ENCODE results near the gene PPP2R3A.

Gene PPP2R3A

DNA sequence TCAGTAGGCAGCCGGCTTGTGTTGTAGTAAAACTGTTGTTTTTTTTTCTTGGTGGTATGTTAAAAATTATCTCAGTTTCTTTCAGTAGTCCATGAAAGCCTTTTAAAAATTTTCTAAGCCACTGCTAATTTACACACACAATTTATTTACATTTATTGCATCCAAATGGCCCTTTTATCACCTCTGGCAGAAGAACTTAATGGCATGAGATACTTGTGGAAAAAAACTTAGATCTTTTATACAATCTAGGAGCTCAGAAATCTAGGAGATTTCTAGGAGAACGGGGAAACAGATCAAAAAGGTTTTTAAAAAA, 1.4 kb downstream of the PPP2R3A start:
- in situ Hi-C loops (cut with HindIII; ENCODE audit: low sequenced_read_pairs) = no loop called here

DNA sequence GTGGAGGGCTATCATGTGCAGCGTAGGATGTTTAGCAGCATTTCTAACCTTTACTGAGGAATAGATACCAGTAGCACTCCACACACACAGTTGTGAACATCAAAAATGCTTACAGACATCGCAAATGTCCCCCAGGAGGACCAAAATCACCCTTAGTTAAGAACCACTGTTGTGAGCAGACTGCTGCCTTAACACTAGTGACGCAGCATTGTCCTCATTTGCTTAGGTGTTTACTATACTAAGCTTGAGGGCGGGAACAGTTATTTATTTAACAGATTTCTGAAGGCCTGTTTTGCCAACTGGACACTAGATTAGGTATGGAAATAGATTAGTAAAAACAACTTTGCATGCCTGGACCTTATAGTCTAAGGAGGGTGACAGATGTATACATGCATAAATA, 2.3 kb downstream of the PPP2R3A start:
- in situ Hi-C loops (cut with HindIII; ENCODE audit: low sequenced_read_pairs) = no loop called here

DNA sequence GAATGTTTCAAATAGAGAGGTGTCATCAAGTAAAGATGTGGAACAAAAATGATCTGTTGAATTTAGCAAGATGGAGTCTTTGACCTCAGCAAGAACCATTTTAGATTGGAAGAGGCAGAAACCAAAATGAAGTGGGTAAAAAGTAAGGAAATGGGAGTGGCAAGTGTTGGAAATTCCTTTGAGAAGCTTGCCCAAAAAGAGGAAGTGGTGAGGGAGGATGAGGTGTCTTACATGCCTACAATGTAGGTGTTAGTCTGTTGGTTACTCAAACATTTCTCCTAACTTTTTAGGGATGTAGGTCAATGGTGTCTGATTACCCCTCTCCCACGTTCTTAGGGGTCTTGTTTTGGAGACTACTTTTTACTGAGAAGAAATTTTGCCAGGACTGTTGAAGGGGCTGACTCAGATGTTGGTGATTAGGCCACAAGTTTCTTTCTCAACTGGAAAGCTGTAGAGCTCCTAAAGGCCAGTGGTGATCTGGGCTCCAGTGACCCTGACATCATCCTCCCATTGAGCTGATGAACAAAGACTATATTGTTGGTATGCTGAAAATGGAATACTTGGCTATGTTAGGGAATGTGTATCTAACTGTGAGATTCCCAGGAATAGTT, 5.1 kb downstream of the PPP2R3A start:
- in situ Hi-C loops (cut with HindIII; ENCODE audit: low sequenced_read_pairs) = no loop called here

DNA sequence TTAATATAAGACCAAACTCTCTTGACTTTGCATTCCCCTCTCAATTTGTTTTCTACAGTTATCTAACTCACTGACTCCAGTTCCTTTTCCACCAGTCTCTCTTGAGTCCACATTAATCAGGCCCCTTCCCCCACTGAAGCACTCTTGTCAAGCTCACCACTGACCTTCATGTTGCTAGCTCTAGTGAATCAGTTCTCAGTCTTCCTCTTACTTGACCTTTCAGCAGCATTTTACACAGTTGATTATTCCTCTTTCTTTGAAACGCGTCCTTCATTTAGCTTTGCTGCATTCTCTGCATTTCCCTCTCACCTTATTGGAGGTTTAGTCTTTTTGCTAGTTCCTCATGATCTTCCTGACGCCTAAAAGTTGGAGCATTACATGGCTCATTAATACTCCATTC, 8.3 kb downstream of the PPP2R3A start:
- in situ Hi-C loops (cut with HindIII; ENCODE audit: low sequenced_read_pairs) = no loop called here

- in situ Hi-C loops (cut with HindIII; ENCODE audit: low sequenced_read_pairs) = no loop called here
These were observed 9.5 kb downstream of the PPP2R3A start for GRCh38 chr3:135975053-135975452.

DNA sequence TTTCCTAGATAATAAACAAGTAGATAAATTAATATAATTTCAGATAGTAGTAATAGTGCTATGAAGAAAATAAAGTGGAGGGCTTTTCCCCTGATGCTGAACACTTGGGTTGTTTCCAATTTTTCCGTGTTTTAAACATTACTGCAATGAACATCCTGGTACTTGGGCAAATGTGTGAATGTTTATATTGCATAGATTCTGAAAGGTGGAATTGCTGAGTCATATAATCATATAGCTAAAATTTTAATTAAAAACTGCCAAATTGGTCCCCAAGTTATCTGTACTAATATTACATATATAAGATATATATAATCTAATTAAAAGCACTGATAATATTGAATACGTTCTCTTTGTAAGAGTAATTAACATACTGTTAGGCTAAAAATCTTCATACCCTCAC, 10.0 kb downstream of the PPP2R3A start:
- in situ Hi-C loops (cut with HindIII; ENCODE audit: low sequenced_read_pairs) = no loop called here

DNA sequence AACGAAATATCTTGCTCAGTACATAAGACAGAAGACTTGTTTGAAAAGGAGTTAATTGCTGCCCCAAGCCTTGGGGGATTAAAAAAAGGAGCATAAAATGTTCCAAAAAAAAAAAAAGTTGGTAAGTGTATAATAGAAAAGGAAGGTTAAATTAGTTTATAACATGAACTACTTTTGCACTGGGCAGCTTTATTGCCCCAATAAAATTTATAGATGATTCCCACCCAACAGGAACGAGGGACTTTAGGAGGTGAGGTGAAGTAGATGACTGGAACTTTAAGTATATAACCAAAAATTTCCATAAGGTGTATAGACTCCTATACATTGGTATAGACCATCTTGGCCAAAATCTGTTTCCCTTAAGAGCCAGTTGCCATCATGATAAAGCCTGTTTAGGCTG, 14.8 kb downstream of the PPP2R3A start:
- in situ Hi-C loops (cut with HindIII; ENCODE audit: low sequenced_read_pairs) = no loop called here

GRCh38 chr3:135981701-135982403, 16.3 kb downstream of the PPP2R3A start:
- in situ Hi-C loops (cut with HindIII; ENCODE audit: low sequenced_read_pairs) = no loop called here

- in situ Hi-C loops (cut with HindIII; ENCODE audit: low sequenced_read_pairs) = no loop called here
These were observed 16.9 kb downstream of the PPP2R3A start for GRCh38 chr3:135982404-135982761.

GRCh38 chr3:135982922-135983581, 17.5 kb downstream of the PPP2R3A start:
- in situ Hi-C loops (cut with HindIII; ENCODE audit: low sequenced_read_pairs) = no loop called here

GRCh38 chr3:135987661-135988060, 22.1 kb downstream of the PPP2R3A start:
- in situ Hi-C loops (cut with HindIII; ENCODE audit: low sequenced_read_pairs) = no loop called here

DNA sequence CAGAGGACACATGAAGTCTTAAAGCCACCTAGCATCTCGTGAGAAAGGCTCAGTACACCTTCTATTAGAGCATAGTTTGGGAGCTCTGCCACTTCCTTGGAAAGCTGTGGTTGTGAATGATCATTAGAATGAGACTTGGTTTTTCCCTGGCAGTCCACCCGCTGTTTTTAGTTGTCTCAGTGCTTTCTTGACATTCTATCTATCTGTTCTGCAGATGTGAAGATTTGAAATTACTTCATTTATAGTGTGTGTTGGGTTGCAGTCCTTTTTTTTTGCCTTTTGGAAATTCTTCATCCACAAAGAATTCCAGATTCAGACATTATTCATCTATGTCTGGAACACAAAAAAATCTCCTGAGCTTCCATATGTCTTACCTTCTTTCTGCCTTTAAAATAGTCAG, 23.7 kb downstream of the PPP2R3A start:
- in situ Hi-C loops (cut with HindIII; ENCODE audit: low sequenced_read_pairs) = no loop called here

DNA sequence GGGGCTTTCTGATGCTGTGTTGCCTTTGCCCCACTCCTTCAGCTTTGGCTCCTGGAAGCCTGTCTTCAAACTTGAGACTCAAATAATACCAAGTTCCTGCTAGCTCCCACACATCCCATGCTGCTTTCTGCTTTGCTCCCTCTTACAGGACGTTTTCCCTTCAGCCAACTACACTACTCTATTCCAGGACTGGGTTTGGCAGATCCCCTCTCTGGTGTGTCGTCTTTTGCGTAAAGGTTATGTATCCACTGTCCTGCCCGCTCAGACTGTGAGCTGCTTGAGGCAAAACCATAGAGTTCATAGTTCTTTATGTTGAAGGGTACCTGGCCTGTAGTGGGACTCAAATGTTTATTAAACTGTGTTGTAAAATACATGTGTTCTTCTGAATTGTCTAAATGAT, 25.4 kb downstream of the PPP2R3A start:
- in situ Hi-C loops (cut with HindIII; ENCODE audit: low sequenced_read_pairs) = no loop called here

GRCh38 chr3:135991621-135992020, 26.1 kb downstream of the PPP2R3A start:
- in situ Hi-C loops (cut with HindIII; ENCODE audit: low sequenced_read_pairs) = no loop called here

- in situ Hi-C loops (cut with HindIII; ENCODE audit: low sequenced_read_pairs) = no loop called here
These were observed 26.5 kb downstream of the PPP2R3A start for GRCh38 chr3:135992072-135992471.

GRCh38 chr3:135994708-135995337, 29.3 kb downstream of the PPP2R3A start:
- in situ Hi-C loops (cut with HindIII; ENCODE audit: low sequenced_read_pairs) = no loop called here

DNA sequence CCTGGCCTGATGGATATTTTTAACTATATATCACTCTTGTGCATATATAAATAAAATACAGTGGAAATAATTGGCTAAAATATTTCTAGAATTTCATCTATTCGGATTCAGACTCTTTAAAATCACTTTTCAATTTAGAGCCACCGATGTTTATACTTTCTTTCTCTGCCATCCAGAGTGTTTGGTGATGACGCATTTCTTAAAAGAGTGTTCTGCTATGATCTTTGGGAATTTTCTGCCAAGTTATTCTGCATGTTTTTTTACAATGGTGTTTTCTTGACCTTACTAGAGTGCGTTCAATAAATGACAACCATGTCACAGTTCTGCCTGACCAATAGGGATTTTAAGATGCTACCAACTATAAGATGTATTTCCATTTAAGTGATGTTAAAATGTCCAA, 30.2 kb downstream of the PPP2R3A start:
- in situ Hi-C loops (cut with HindIII; ENCODE audit: low sequenced_read_pairs) = no loop called here

GRCh38 chr3:135997554-135998320, 32.2 kb downstream of the PPP2R3A start:
- in situ Hi-C loops (cut with HindIII; ENCODE audit: low sequenced_read_pairs) = no loop called here

GRCh38 chr3:136008221-136008620, 42.7 kb downstream of the PPP2R3A start:
- in situ Hi-C loops (cut with HindIII; ENCODE audit: low sequenced_read_pairs) = no loop called here

- in situ Hi-C loops (cut with HindIII; ENCODE audit: low sequenced_read_pairs) = no loop called here
These were observed 43.4 kb downstream of the PPP2R3A start for GRCh38 chr3:136008732-136009470.

GRCh38 chr3:136018876-136019275, 53.3 kb downstream of the PPP2R3A start:
- in situ Hi-C loops (cut with HindIII; ENCODE audit: low sequenced_read_pairs) = no loop called here

Data from DLD1 (cell line).